Activated CD4-positive, alpha-beta memory T cell treated with anti-CD3 and anti-CD28 coated beads, Interleukin-2, amount 10 ng/mL, durations not matched to agents 7 days and 5 days (primary cell): ENCODE data around the gene KLHDC10. TPM values are rescaled to one million over a fixed set of nuclear protein-coding genes. Genes with fewer than 3 reads are reported as not detected.
A peak's percentile ranks its signal among the peaks of the same experiment; 100 is the strongest.
"Not testable (repeated sequence)": the region's sequence is repeated elsewhere in the genome, so short reads cannot be mapped to it uniquely, and the experiment has no call there.

ENCODE experiments used
- CTCF ChIA-PET: fragments of 350-600 bp; sonication (Branson Sonifier 250); formaldehyde crosslinking; loops from one replicate; lab custom pipeline; 2021; ENCODE audit warnings: antibody characterized with exemption, inconsistent platforms; lab: Charles Lee
- POLR2A ChIA-PET: fragments of 350-600 bp; sonication (Branson Sonifier 250); formaldehyde crosslinking; loops from one replicate; lab custom pipeline; 2021; ENCODE audit warnings: antibody characterized with exemption; lab: Charles Lee
- DNase-seq: peaks from one replicate; pipeline ENCODE4 v3.0.0-alpha.2; 2020
- H3K27ac Mint-ChIP-seq: one replicate; pipeline ENCODE4 v1.8.0; 2021; ENCODE audit warnings: mild to moderate bottlenecking, mixed read lengths
- H3K27me3 Mint-ChIP-seq: one replicate; pipeline ENCODE4 v1.8.0; 2021; ENCODE audit warnings: mixed read lengths
- H3K36me3 Mint-ChIP-seq: one replicate; pipeline ENCODE4 v1.8.0; 2021; ENCODE audit warnings: low read depth, mixed read lengths
- H3K4me1 Mint-ChIP-seq: one replicate; pipeline ENCODE4 v1.8.0; 2021; ENCODE audit warnings: mixed read lengths
- H3K4me3 Mint-ChIP-seq: one replicate; pipeline ENCODE4 v1.8.0; 2021; ENCODE audit warnings: mild to moderate bottlenecking, mixed read lengths
- H3K9me3 Mint-ChIP-seq: one replicate; pipeline ENCODE4 v1.8.0; 2021; ENCODE audit warnings: mixed read lengths
- total RNA-seq, 2 experiments: library from RNA; stranded (reverse); gene quantifications; one replicate each; pipeline ENCODE4 v1.2.3, GENCODE V29; 2021

KLHDC10 gene
- total RNA-seq, 2 experiments from 2014 or later = 15.5 to 17.3 TPM

GRCh38 chr7:130160455-130160854, 90.1 kb downstream of the KLHDC10 start:
- no peak overlapping the region for H3K27ac Mint-ChIP-seq
- H3K9me3 Mint-ChIP-seq = no peaks in the 10 kb centered on the region
- no peaks in the 10 kb centered on the region for H3K27me3 Mint-ChIP-seq
- ChIA-PET CTCF (no interaction called here), POLR2A (interaction anchor here (1.1 kb wide), 1 partner anchor 44 kb away, joined by 3 read pairs; no protein-coding TSS in a partner anchor)
- DNase-seq = no peak
- no peak overlapping the region for H3K4me3 Mint-ChIP-seq
- no peaks in the 10 kb centered on the region for H3K4me1 Mint-ChIP-seq
- H3K36me3 Mint-ChIP-seq = peaks cover 67% of the 10 kb centered on the region

- CTCF ChIA-PET = no interaction called here
- Mint-ChIP-seq H3K4me1 (no peaks in the 10 kb centered on the region), H3K9me3 (no peaks in the 10 kb centered on the region), H3K36me3 (peaks cover 70% of the 10 kb centered on the region), H3K27ac (no peak overlapping the region), H3K27me3 (no peaks in the 10 kb centered on the region), H3K4me3 (no peak overlapping the region)
- POLR2A ChIA-PET = interaction anchor here (1.6 kb wide), 1 partner anchor 21 kb away, joined by 4 read pairs; no protein-coding TSS in a partner anchor
- no peak for DNase-seq
These were observed 91.9 kb downstream of the KLHDC10 start for GRCh38 chr7:130162196-130162595.

- Mint-ChIP-seq H3K27me3 (no peaks in the 10 kb centered on the region), H3K4me3 (no peak overlapping the region), H3K4me1 (no peaks in the 10 kb centered on the region), H3K9me3 (no peaks in the 10 kb centered on the region), H3K27ac (no peak overlapping the region), H3K36me3 (peaks cover 48% of the 10 kb centered on the region)
- ChIA-PET CTCF (no interaction called here), POLR2A (no interaction called here)
- DNase-seq = no peak
These were observed 104.1 kb downstream of the KLHDC10 start for GRCh38 chr7:130174237-130174959.

GRCh38 chr7:130178251-130178650, 107.9 kb downstream of the KLHDC10 start:
- Mint-ChIP-seq H3K9me3 (no peaks in the 10 kb centered on the region), H3K27ac (no peak overlapping the region), H3K27me3 (no peaks in the 10 kb centered on the region), H3K4me1 (peaks cover 19% of the 10 kb centered on the region), H3K4me3 (no peak overlapping the region), H3K36me3 (peaks cover 55% of the 10 kb centered on the region)
- POLR2A ChIA-PET = no interaction called here
- CTCF ChIA-PET = no interaction called here
- no peak for DNase-seq

GRCh38 chr7:130179631-130180030, 109.3 kb downstream of the KLHDC10 start:
- H3K27ac Mint-ChIP-seq = no peak overlapping the region
- H3K27me3 Mint-ChIP-seq = no peaks in the 10 kb centered on the region
- H3K9me3 Mint-ChIP-seq = no peaks in the 10 kb centered on the region
- POLR2A ChIA-PET = interaction anchor here (2.2 kb wide), 1 partner anchor 26 kb away, joined by 7 read pairs; the partner anchor contains the start of gene TMEM209
- no peak overlapping the region for H3K4me3 Mint-ChIP-seq
- peaks cover 54% of the 10 kb centered on the region for H3K36me3 Mint-ChIP-seq
- CTCF ChIA-PET = no interaction called here
- DNase-seq = no peak
- peaks cover 25% of the 10 kb centered on the region for H3K4me1 Mint-ChIP-seq

GRCh38 chr7:130180571-130181262, 110.4 kb downstream of the KLHDC10 start:
- H3K4me3 Mint-ChIP-seq = no peak overlapping the region
- ChIA-PET POLR2A (interaction anchor here (2.2 kb wide), 1 partner anchor 25 kb away, joined by 7 read pairs; the partner anchor contains the start of gene TMEM209), CTCF (interaction anchor here (0.8 kb wide), 1 partner anchor 10 kb away, joined by 3 read pairs; no protein-coding TSS in a partner anchor)
- peak; percentile 22 for DNase-seq
- H3K4me1 Mint-ChIP-seq = peaks cover 27% of the 10 kb centered on the region
- H3K27me3 Mint-ChIP-seq = no peaks in the 10 kb centered on the region
- H3K36me3 Mint-ChIP-seq = peaks cover 56% of the 10 kb centered on the region
- peak overlapping the region; percentile 63 for H3K27ac Mint-ChIP-seq
- no peaks in the 10 kb centered on the region for H3K9me3 Mint-ChIP-seq

GRCh38 chr7:130181263-130181605, 110.9 kb downstream of the KLHDC10 start:
- Mint-ChIP-seq H3K4me3 (no peak overlapping the region), H3K36me3 (peaks cover 56% of the 10 kb centered on the region), H3K4me1 (peaks cover 27% of the 10 kb centered on the region), H3K9me3 (no peaks in the 10 kb centered on the region), H3K27ac (peak overlapping the region; percentile 63), H3K27me3 (no peaks in the 10 kb centered on the region)
- ChIA-PET CTCF (interaction anchor here (0.7 to 0.8 kb wide), 2 partner anchors 10 to 1151 kb away, joined by 3 read pairs; no protein-coding TSS in a partner anchor), POLR2A (interaction anchor here (5.0 kb wide), 1 partner anchor 24 kb away, joined by 27 read pairs; the partner anchor contains the start of gene TMEM209)
- no peak for DNase-seq

GRCh38 chr7:130182990-130183389, 112.7 kb downstream of the KLHDC10 start:
- POLR2A ChIA-PET = interaction anchor here (1.6 to 5.0 kb wide), 2 partner anchors 20 to 22 kb away, joined by 4 to 27 read pairs; partner anchors contain the start of gene TMEM209
- Mint-ChIP-seq H3K27ac (peak overlapping the region; percentile 59), H3K36me3 (peaks cover 63% of the 10 kb centered on the region), H3K27me3 (no peaks in the 10 kb centered on the region), H3K4me3 (no peak overlapping the region), H3K4me1 (peaks cover 27% of the 10 kb centered on the region), H3K9me3 (no peaks in the 10 kb centered on the region)
- DNase-seq = no peak
- CTCF ChIA-PET = interaction anchor here (0.5 to 1.9 kb wide), 3 partner anchors 9 to 23 kb away, joined by 4 to 5 read pairs (median 4); no protein-coding TSS in a partner anchor

- not testable (repeated sequence) for H3K9me3 Mint-ChIP-seq, DNase-seq, H3K27me3 Mint-ChIP-seq, H3K27ac Mint-ChIP-seq, H3K4me3 Mint-ChIP-seq
- POLR2A ChIA-PET = interaction anchor here (5.0 kb wide), 1 partner anchor 21 kb away, joined by 27 read pairs; the partner anchor contains the start of gene TMEM209
- CTCF ChIA-PET = interaction anchor here (1.9 kb wide), 1 partner anchor 8 kb away, joined by 5 read pairs; no protein-coding TSS in a partner anchor
- Mint-ChIP-seq H3K4me1 (peaks cover 27% of the 10 kb centered on the region), H3K36me3 (peaks cover 60% of the 10 kb centered on the region)
These were observed 114.0 kb downstream of the KLHDC10 start for GRCh38 chr7:130184349-130184748.

Other genes starting within 250 kb of the KLHDC10 start
- gene UBE2H, start 117.6 kb upstream of the KLHDC10 start, total RNA-seq = 10 to 100 TPM; 57.9 to 58.4 TPM
- 10 to 100 TPM; 15.5 to 17.3 TPM for gene ZC3HC1, start 19.2 kb upstream of the KLHDC10 start, total RNA-seq
- 10 to 100 TPM; 35.5 to 35.7 TPM for gene TMEM209, start 134.9 kb downstream of the KLHDC10 start, total RNA-seq
- not detected for gene SSMEM1, start 137.3 kb downstream of the KLHDC10 start, total RNA-seq
- gene CPA2, start 196.3 kb downstream of the KLHDC10 start, total RNA-seq = not detected
- gene CPA4, start 222.6 kb downstream of the KLHDC10 start, total RNA-seq = not detected